PC-3 (cell line): Measurements from ENCODE around the gene ROS1. TPM values are rescaled to one million over a fixed set of nuclear protein-coding genes. Genes with fewer than 3 reads are reported as not detected.
A peak's percentile ranks its signal among the peaks of the same experiment; 100 is the strongest.

Experiments used
- ATAC-seq: fragments of 200-7000 bp; cut with Tn5 transposase; 2 replicates; pipeline ENCODE4 v1.9.1; 2020; ENCODE audit warnings: mild to moderate bottlenecking, moderate library complexity
- BruUV-seq: library from RNA; stranded (reverse); fragments of 400-500 nt; replicated peaks from 2 replicates; lab custom pipeline; 2021; lab: Mats Ljungman, UMichigan
- CTCF ChIA-PET: fragments of 300-600 bp; sonication (Branson Sonifier 250); formaldehyde crosslinking; loops from one replicate; lab custom pipeline; 2022; ENCODE audit warnings: antibody characterized with exemption; lab: Charles Lee
- POLR2A ChIA-PET: fragments of 300-600 bp; sonication (Branson Sonifier 250); formaldehyde crosslinking; loops from one replicate; lab custom pipeline; 2022; ENCODE audit warnings: antibody characterized with exemption; ENCODE audit not compliant: unreplicated experiment; lab: Charles Lee
- DNase-seq: peaks from one replicate; pipeline ENCODE4 v3.0.0-alpha.2; 2015
- H2AFZ ChIP-seq: fragments of 300-600 bp; sonication (generic); 2 replicates; pipeline ENCODE4 v1.6.0; 2016; ENCODE audit warnings: antibody characterized with exemption, low read length
- H3F3A ChIP-seq: fragments of 300-600 bp; sonication (generic); one replicate; pipeline ENCODE4 v1.6.0; 2017; ENCODE audit warnings: antibody characterized with exemption, low read length, control low read depth, mild to moderate bottlenecking; ENCODE audit not compliant: unreplicated experiment
- H3K27ac ChIP-seq: fragments of 300-600 bp; sonication (generic); 2 replicates; pipeline ENCODE4 v1.5.1; 2016; ENCODE audit warnings: mild to moderate bottlenecking, low read length
- H3K27me3 ChIP-seq: fragments of 300-600 bp; sonication (generic); 2 replicates; pipeline ENCODE4 v1.6.1; 2016; ENCODE audit warnings: low read length, mixed read lengths
- H3K36me3 ChIP-seq: fragments of 300-600 bp; sonication (generic); 2 replicates; pipeline ENCODE4 v1.6.1; 2016; ENCODE audit warnings: low read depth, mixed run types, low read length, mixed read lengths
- H3K4me1 ChIP-seq: fragments of 300-600 bp; sonication (generic); 2 replicates; pipeline ENCODE4 v1.5.1; 2016; ENCODE audit warnings: low read length; ENCODE audit not compliant: insufficient read depth
- H3K4me2 ChIP-seq: fragments of 300-600 bp; sonication (generic); 2 replicates; pipeline ENCODE4 v1.6.0; 2016; ENCODE audit warnings: low read length
- H3K4me3 ChIP-seq: fragments of 300-600 bp; sonication (generic); 2 replicates; pipeline ENCODE4 v1.5.1; 2016; ENCODE audit warnings: mild to moderate bottlenecking, low read length, mixed read lengths
- H3K79me2 ChIP-seq: fragments of 300-600 bp; sonication (generic); 2 replicates; pipeline ENCODE4 v1.6.1; 2017; ENCODE audit warnings: low read length, mixed read lengths
- H3K9ac ChIP-seq: fragments of 300-600 bp; sonication (generic); 2 replicates; pipeline ENCODE4 v1.6.0; 2016; ENCODE audit warnings: mild to moderate bottlenecking, low read length
- H3K9me2 ChIP-seq: fragments of 300-600 bp; sonication (generic); replicated peaks from 2 replicates; pipeline ENCODE4 v1.6.1; 2016; ENCODE audit warnings: mixed run types, low read length, mixed read lengths
- H3K9me3 ChIP-seq: fragments of 300-600 bp; sonication (generic); 2 replicates; pipeline ENCODE4 v1.6.1; 2016; ENCODE audit warnings: low read length, mixed read lengths
- H4K20me1 ChIP-seq: fragments of 300-600 bp; sonication (generic); 2 replicates; pipeline ENCODE4 v1.6.1; 2016; ENCODE audit warnings: low read length, mixed read lengths
- EZH2 ChIP-seq: fragments of 300-600 bp; sonication (generic); IDR thresholded peaks from one replicate; pipeline ENCODE4 v1.6.1; 2017; ENCODE audit warnings: antibody characterized with exemption, mild to moderate bottlenecking, low read length; ENCODE audit not compliant: unreplicated experiment
- EZH2phosphoT487 ChIP-seq: fragments of 300-600 bp; sonication (generic); IDR thresholded peaks from 2 replicates; pipeline ENCODE4 v1.6.1; 2018; ENCODE audit warnings: mild to moderate bottlenecking, antibody characterized with exemption, low read length, borderline replicate concordance
- intact Hi-C: fragments of 100-400 bp; cut with micrococcal nuclease; formaldehyde crosslinking; loops from 2 replicates; pipeline ENCODE4 v1.9.0; 2023
- total RNA-seq: library from RNA; depleted of rRNA; stranded (reverse); fragments of >200 nt; gene quantifications from 2 replicates; pipeline ENCODE4 v1.2.3, GENCODE V29; 2014
- TF ChIP-seq, protein P1 (sequence below): fragments of 300-600 bp; sonication (generic); conservative IDR thresholded peaks from 2 replicates; pipeline ENCODE4 v1.5.1; 2017; ENCODE audit warnings: antibody characterized with exemption, low read depth, mild to moderate bottlenecking, low read length

Gene ROS1
- total RNA-seq, 1 experiment from 2014 or later = 0.07 TPM

DNA sequence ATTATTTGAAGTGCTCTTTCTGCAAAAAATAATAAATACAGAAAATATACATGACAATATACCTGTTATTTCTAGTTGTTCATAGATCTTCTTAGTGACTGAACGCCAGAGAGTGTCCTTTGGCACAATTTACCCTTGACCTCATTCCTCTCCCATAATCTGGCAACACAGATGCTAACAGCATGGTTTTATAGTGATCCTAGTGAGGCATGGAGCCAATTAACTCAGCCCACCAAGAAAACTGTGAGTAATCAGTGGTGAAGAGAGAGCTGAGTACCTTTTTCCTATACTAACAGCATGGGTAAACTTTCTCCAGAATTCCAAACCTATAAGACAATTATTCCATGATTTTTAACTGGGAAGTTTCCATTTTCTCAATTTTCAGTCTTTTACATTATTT, 99.3 kb downstream of the ROS1 start:
- TF ChIP-seq EZH2phosphoT487 (no peak), EZH2 (no peak)
- TF ChIP-seq, protein P1, sequence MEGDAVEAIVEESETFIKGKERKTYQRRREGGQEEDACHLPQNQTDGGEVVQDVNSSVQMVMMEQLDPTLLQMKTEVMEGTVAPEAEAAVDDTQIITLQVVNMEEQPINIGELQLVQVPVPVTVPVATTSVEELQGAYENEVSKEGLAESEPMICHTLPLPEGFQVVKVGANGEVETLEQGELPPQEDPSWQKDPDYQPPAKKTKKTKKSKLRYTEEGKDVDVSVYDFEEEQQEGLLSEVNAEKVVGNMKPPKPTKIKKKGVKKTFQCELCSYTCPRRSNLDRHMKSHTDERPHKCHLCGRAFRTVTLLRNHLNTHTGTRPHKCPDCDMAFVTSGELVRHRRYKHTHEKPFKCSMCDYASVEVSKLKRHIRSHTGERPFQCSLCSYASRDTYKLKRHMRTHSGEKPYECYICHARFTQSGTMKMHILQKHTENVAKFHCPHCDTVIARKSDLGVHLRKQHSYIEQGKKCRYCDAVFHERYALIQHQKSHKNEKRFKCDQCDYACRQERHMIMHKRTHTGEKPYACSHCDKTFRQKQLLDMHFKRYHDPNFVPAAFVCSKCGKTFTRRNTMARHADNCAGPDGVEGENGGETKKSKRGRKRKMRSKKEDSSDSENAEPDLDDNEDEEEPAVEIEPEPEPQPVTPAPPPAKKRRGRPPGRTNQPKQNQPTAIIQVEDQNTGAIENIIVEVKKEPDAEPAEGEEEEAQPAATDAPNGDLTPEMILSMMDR = no peak
- ATAC-seq (no peak), DNase-seq (peak; percentile 23)
- H3K27ac ChIP-seq = no peak overlapping the region
- no peaks in the 10 kb centered on the region for H3K79me2 ChIP-seq
- no peaks in the 10 kb centered on the region for H3K36me3 ChIP-seq
- H3K4me1 ChIP-seq = no peaks in the 10 kb centered on the region; the same call in 1 of the 2 replicates
- ChIA-PET CTCF (no interaction called here), POLR2A (no interaction called here)
- H3K4me3 ChIP-seq = no peak overlapping the region
- no peak overlapping the region for H3K9ac ChIP-seq
- H2AFZ ChIP-seq = no peak overlapping the region
- H3K9me3 ChIP-seq = no peaks in the 10 kb centered on the region
- BruUV-seq = no TSS peak
- no peak overlapping the region for H3K4me2 ChIP-seq
- intact Hi-C loops = no loop called here
- no peaks in the 10 kb centered on the region for H3K27me3 ChIP-seq
- H3F3A ChIP-seq = no peaks in the 10 kb centered on the region
- H4K20me1 ChIP-seq = no peaks in the 10 kb centered on the region
- H3K9me2 ChIP-seq = no peaks in the 10 kb centered on the region

DNA sequence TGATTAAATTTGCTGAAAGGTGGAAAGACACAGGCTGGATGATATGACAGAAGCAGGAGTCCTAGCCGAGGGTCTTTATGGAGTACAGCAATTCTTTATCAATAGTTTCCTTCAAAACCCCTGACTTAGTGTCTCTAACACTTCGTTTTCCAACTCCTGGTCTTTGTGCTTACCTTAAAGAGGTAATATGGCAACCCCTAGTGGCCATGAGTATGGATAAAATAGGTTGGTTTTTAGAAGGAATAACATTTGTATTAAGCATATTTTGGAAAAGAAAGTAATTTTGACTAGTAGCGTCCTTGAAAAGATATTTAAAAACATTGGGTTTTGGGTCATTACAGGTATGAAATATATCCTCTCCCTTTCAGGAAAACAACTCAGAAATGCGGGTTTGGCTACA, 108.5 kb downstream of the ROS1 start:
- no peak overlapping the region for H3K4me2 ChIP-seq
- POLR2A ChIA-PET = no interaction called here
- no peaks in the 10 kb centered on the region for H3K9me3 ChIP-seq
- DNase-seq (peak; percentile 59), ATAC-seq (peak; percentile 63)
- no TSS peak for BruUV-seq
- H3K79me2 ChIP-seq = no peaks in the 10 kb centered on the region
- H3K27ac ChIP-seq = no peak overlapping the region
- no peak for TF ChIP-seq EZH2phosphoT487
- TF ChIP-seq, protein P1 = peak; percentile 79
- H3K4me1 ChIP-seq = no peaks in the 10 kb centered on the region
- no peaks in the 10 kb centered on the region for H3K36me3 ChIP-seq
- H3K4me3 ChIP-seq = no peak overlapping the region
- H3K27me3 ChIP-seq = no peaks in the 10 kb centered on the region
- H3K9me2 ChIP-seq = no peaks in the 10 kb centered on the region
- no peaks in the 10 kb centered on the region for H4K20me1 ChIP-seq
- CTCF ChIA-PET = no interaction called here
- no peaks in the 10 kb centered on the region for H3F3A ChIP-seq
- intact Hi-C loops = loop anchor here (1.0 to 10.0 kb wide), 5 partner anchors 36 to 435 kb away; no protein-coding TSS in a partner anchor
- 0 out of 2 replicates have a peak overlapping the region, but pooled peaks have one; percentile 14 for H2AFZ ChIP-seq
- H3K9ac ChIP-seq = no peak overlapping the region

DNA sequence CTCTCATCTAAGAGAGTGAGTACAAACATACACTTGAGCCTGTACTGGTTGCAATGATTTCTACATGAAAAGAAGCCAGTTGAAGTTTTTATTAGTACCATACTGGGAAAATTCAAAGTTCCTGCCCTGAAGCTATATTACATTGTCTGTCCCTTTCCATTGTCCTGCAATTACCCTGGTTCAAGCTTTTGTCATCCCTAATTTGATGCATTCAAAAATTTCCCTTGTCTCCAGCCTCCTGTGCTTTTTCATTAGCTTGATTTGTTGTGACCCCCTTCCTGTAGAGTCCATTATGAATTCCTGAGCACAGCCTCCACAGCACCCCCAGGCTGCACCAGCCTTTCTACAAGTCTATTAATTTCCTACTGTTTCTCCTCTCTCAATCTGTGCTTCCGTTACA, 114.0 kb downstream of the ROS1 start:
- Histone ChIP-seq H3K4me2 (no peak overlapping the region), H3K27me3 (no peaks in the 10 kb centered on the region), H3K4me1 (peaks cover 10% of the 10 kb centered on the region), H2AFZ (no peak overlapping the region), H4K20me1 (no peaks in the 10 kb centered on the region), H3K27ac (no peak overlapping the region), H3K4me3 (no peak overlapping the region), H3K36me3 (no peaks in the 10 kb centered on the region), H3K9me3 (no peaks in the 10 kb centered on the region), H3K9ac (no peak overlapping the region), H3F3A (no peaks in the 10 kb centered on the region), H3K9me2 (no peaks in the 10 kb centered on the region), H3K79me2 (no peaks in the 10 kb centered on the region)
- ATAC-seq (no peak), DNase-seq (no peak)
- BruUV-seq = no TSS peak
- TF ChIP-seq EZH2 (no peak), EZH2phosphoT487 (no peak)
- TF ChIP-seq, protein P1 = no peak
- CTCF ChIA-PET = no interaction called here
- POLR2A ChIA-PET = no interaction called here
- intact Hi-C loops = loop anchor here (10.0 kb wide), 1 partner anchor 147 kb away; no protein-coding TSS in a partner anchor
